IPS-18a (cell line): ENCODE measurements around the gene KRTAP4-4.
"Not testable (repeated sequence)": the region's sequence is repeated elsewhere in the genome, so short reads cannot be mapped to it uniquely, and the experiment has no call there.

Experiments
- H3K27ac ChIP-seq: one replicate; pipeline ENCODE4 v1.5.1; 2013; ENCODE audit warnings: low read length
- H3K27me3 ChIP-seq: one replicate; pipeline ENCODE4 v1.6.1; 2013; ENCODE audit warnings: mild to moderate bottlenecking, low read length; ENCODE audit not compliant: control insufficient read depth, insufficient read depth
- H3K36me3 ChIP-seq: one replicate; pipeline ENCODE4 v1.6.1; 2013; ENCODE audit warnings: low read depth, low read length; ENCODE audit not compliant: control insufficient read depth
- H3K4me1 ChIP-seq: one replicate; pipeline ENCODE4 v1.6.1; 2013; ENCODE audit warnings: low read depth, low read length; ENCODE audit not compliant: control insufficient read depth
- H3K4me3 ChIP-seq: one replicate; pipeline ENCODE4 v1.5.1; 2013; ENCODE audit warnings: low read length
- H3K9ac ChIP-seq: one replicate; pipeline ENCODE4 v1.6.1; 2013; ENCODE audit warnings: mild to moderate bottlenecking, low read length, moderate library complexity
- H3K9me3 ChIP-seq: one replicate; pipeline ENCODE4 v1.6.1; 2013; ENCODE audit warnings: low read depth, low read length; ENCODE audit not compliant: control insufficient read depth

Gene KRTAP4-4

DNA sequence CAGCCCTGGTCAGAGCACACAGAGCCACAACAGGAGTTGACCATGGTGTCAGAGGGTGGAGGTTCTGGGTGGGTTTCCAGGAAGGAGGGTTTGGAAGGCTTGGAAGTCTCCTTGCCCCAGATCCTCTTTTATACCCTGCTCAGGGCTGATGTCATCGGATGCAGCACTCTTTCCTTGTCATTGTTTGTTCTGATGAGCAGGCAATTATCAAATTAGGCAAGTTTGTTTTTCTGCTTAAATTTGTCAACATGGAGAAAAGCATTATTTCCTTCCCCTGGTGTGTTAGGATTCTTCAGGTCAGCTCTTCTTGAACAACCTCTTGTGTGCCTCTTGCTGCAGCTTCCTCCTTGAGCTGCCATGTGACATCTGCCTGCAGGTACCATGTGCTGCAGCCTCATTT, at the start of gene KRTAP4-4:
KRTAP4-4 (minus strand) TSS at position 101 of the 400 bp plus-strand sequence; CDS start at position 44, 57 bp downstream.
- Histone ChIP-seq H3K27me3 (no peaks in the 10 kb centered on the region), H3K4me1 (no peaks in the 10 kb centered on the region), H3K27ac (no peak within 1 kb of the TSS), H3K36me3 (no peaks in the 10 kb centered on the region), H3K4me3 (no peak within 1 kb of the TSS), H3K9me3 (no peaks in the 10 kb centered on the region), H3K9ac (no peak within 1 kb of the TSS)

DNA sequence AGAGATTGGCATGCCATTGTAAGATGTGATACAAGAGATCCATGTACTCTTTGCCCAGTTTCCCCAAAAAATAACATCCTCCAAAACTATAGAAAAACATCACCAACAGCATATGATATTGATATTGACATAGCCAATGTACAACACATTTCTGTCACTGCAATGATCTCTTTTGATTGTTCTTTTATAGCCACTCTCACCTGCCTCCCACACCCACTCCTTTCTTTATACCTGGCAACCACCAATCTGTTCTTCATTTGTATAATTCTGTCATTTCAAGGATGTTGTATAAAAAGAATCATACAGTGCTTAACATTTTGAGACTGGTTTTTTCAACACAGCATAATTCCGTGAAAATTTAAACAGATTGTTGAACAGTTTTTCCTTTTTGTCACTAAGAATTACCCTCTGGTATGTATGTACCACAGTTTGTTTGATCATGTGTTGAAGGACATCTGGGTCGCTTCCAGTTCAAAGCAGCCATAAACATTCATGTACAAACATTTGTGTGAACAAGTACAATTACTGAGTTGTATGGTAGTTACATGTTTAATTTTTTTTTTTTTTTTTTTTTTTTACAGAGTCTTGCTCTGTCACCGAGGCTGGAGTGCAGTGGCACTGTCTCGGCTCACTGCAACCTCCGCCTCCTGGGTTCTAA, 39.0 kb upstream of the KRTAP4-4 start:
- no peaks in the 10 kb centered on the region for H3K27me3 ChIP-seq
- no peak overlapping the region for H3K27ac ChIP-seq
- no peak overlapping the region for H3K9ac ChIP-seq
- no peak overlapping the region for H3K4me3 ChIP-seq
- H3K9me3 ChIP-seq = no peaks in the 10 kb centered on the region
- H3K4me1 ChIP-seq = no peaks in the 10 kb centered on the region
- no peaks in the 10 kb centered on the region for H3K36me3 ChIP-seq

DNA sequence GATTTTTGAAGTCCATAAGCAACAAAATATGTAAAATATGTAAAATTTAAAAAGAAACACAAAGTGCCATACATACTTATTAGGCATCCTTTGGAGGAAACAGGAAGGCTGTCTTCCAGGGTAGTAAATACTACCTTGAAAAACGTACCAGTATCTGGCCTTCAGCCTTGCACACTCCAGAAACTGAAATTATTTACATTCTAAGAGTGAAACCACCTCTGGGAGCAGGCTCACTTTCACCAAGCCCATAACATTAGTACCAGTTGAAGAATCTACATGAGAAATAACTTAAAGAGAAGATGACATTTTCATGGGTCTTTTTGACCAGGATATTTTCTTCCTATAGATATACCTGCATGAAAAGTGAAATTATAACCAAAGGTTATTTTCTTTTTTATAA, 35.5 kb upstream of the KRTAP4-4 start:
- Histone ChIP-seq H3K36me3 (no peaks in the 10 kb centered on the region), H3K27ac (no peak overlapping the region), H3K4me1 (no peaks in the 10 kb centered on the region), H3K4me3 (no peak overlapping the region), H3K9me3 (no peaks in the 10 kb centered on the region), H3K27me3 (no peaks in the 10 kb centered on the region), H3K9ac (no peak overlapping the region)

DNA sequence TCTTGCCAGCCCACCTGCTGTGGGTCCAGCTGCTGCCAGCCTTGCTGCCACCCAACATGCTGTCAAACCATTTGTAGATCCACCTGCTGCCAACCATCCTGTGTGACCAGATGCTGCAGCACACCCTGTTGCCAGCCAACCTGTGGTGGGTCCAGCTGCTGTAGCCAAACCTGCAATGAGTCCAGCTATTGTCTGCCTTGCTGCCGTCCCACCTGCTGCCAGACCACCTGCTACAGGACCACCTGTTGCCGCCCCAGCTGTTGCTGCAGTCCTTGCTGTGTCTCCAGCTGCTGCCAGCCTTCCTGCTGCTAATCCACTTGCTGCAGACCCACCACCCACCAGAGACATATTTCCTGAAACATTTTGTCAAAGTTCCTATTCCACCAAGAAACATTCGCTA, 29.8 kb upstream of the KRTAP4-4 start:
- H3K4me3 ChIP-seq = no peak overlapping the region
- H3K9me3 ChIP-seq = no peaks in the 10 kb centered on the region
- H3K27ac ChIP-seq = no peak overlapping the region
- H3K36me3 ChIP-seq = no peaks in the 10 kb centered on the region
- no peaks in the 10 kb centered on the region for H3K27me3 ChIP-seq
- no peaks in the 10 kb centered on the region for H3K4me1 ChIP-seq
- no peak overlapping the region for H3K9ac ChIP-seq

DNA sequence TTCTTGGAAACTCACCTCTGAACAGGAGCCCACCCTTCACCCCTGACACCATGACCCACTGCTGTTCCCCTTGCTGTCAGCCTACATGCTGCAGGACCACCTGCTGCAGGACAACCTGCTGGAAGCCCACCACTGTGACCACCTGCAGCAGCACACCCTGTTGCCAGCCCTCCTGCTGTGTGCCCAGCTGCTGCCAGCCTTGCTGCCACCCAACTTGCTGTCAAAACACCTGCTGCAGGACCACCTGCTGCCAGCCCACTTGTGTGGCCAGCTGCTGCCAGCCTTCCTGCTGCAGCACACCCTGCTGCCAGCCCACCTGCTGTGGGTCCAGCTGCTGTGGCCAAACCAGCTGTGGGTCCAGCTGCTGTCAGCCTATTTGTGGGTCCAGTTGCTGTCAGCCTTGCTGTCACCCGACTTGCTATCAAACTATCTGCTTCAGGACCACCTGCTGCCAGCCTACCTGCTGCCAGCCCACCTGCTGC, 29.3 kb upstream of the KRTAP4-4 start, which contains the start of gene KRTAP9-1:
KRTAP9-1 (plus strand) TSS at position 51 of the 482 bp plus-strand sequence; CDS start at position 51, 0 bp downstream.
- not testable (repeated sequence) for H3K36me3 ChIP-seq, H3K27me3 ChIP-seq, H3K9ac ChIP-seq, H3K4me3 ChIP-seq, H3K27ac ChIP-seq, H3K4me1 ChIP-seq, H3K9me3 ChIP-seq

DNA sequence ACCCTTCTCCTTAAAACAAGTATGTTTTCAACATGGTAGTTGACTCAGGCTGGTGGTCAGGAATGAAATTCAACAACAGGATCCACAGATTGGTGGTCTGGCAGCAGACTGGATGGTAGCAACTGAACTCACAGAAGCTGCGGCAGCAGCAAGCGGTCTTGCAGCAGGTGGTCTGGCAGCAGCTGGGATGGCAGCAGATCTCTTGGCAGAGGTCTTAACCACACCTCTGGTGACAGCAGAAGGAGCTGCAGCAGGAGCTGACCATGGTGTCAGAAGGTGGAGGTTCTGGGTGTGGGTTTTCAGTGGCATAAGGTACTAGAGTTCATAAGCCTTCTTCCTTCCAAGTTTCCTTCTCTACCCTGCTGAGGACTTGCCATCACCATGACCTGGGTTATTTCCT, 26.3 kb upstream of the KRTAP4-4 start:
- no peaks in the 10 kb centered on the region for H3K27me3 ChIP-seq
- no peak overlapping the region for H3K27ac ChIP-seq
- no peaks in the 10 kb centered on the region for H3K36me3 ChIP-seq
- H3K9ac ChIP-seq = no peak overlapping the region
- no peak overlapping the region for H3K4me3 ChIP-seq
- H3K4me1 ChIP-seq = no peaks in the 10 kb centered on the region
- no peaks in the 10 kb centered on the region for H3K9me3 ChIP-seq

DNA sequence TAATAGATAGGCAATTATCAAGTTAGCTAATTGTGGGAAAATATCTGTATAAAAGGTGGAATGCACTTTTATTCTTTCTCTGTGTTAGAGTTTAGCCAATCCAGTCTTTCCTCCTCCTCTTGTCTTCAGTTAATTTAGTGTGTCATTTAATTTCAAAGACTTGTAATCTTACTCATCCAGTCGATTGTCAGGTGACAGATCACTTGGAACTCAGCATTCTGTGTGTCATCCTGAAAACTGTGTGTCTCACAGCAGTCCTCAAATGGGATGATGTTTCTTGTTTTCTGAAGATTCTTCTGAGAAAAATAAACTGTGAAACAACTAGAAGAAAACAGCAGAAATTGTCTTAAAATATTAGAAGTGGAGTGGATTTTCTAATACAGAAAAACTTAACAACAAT, 24.5 kb upstream of the KRTAP4-4 start:
- H3K27ac ChIP-seq = no peak overlapping the region
- no peaks in the 10 kb centered on the region for H3K9me3 ChIP-seq
- H3K36me3 ChIP-seq = no peaks in the 10 kb centered on the region
- H3K9ac ChIP-seq = no peak overlapping the region
- H3K4me1 ChIP-seq = no peaks in the 10 kb centered on the region
- H3K27me3 ChIP-seq = no peaks in the 10 kb centered on the region
- H3K4me3 ChIP-seq = no peak overlapping the region

DNA sequence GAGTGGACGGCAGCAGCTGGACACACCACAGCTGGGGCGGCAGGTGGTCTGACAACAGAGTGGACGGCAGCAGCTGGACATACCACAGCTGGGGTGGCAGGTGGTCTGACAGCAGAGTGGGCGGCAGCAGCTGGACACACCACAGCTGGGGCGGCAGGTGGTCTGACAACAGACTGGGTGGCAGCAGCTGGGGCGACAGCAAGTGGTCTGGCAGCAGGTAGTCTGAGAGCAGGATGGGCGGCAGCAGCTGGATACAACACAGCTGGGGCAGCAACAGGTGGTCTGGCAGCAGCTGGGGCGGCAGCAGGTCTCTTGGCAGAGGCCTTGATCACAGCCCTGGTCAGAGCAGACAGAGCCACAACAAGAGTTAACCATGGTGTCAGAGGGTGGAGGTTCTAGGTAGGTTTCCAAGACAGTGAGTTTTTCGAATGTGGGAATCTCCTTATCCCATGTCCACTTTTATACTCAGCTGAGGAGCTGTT, 24.0 kb upstream of the KRTAP4-4 start, which contains the start of gene KRTAP4-1:
KRTAP4-1 (minus strand) TSS at position 432 of the 482 bp plus-strand sequence; CDS start at position 375, 57 bp downstream.
- no peak within 1 kb of the TSS for H3K9ac ChIP-seq
- no peaks in the 10 kb centered on the region for H3K4me1 ChIP-seq
- H3K27me3 ChIP-seq = no peaks in the 10 kb centered on the region
- H3K27ac ChIP-seq = no peak within 1 kb of the TSS
- H3K9me3 ChIP-seq = no peaks in the 10 kb centered on the region
- H3K36me3 ChIP-seq = no peaks in the 10 kb centered on the region
- H3K4me3 ChIP-seq = no peak within 1 kb of the TSS

DNA sequence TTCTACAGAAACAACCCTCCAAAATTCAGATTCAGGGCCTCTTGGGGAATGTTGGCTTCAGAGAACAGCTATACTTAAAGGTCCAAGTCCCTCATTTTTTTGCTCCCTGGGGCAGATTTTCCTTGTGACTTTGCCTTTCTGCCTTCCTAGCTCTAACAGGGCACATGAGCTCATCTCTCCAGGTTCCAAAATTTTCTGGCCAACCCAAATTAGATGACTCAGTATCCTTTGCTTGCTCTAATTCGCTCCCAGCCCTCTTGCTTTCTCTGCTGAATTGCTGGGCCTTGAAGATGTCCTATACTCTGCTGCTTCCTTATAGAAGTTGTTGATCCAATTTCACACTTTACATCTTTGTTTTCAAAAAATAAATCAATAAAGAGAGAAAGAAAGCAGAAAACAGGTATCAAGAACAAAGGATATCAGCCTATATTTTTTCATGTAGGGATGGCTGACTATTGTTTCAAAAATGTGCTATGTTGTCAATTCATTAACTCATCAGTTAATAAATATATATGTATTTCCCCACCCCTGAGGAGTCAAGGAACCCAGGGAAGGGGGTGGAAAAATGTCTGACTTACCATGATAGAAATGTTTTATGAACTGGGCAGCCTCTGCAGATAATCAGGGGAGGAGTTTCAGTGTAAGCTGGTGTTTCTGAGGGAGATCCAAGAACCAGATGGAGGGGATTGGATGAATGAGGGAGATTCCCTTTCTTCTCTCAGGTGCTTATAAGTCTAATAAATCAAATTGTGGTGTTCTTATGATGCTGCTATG, 18.5 kb upstream of the KRTAP4-4 start:
- Histone ChIP-seq H3K27me3 (no peaks in the 10 kb centered on the region), H3K4me3 (no peak overlapping the region), H3K9me3 (no peaks in the 10 kb centered on the region), H3K4me1 (no peaks in the 10 kb centered on the region), H3K36me3 (no peaks in the 10 kb centered on the region), H3K27ac (no peak overlapping the region), H3K9ac (no peak overlapping the region)

DNA sequence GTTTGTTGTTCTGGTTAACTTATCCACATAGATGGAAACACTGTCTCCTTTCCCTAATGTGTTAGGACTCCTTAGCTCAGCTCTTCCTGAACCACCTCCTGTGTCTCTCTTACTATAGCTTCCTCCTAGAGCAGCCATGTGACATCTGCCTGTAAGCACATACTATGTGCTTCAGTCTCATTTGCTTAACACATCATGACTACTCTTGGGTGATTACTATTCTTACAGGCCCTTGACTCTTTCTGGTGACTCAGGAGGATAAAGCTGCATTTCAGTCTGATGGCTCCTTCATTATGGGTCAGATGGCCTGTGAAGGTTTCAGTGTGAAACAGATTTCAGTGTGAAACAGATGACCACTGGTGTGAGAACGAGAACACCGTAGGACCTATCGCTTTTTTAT, 17.8 kb upstream of the KRTAP4-4 start:
- H3K27me3 ChIP-seq = no peaks in the 10 kb centered on the region
- no peak overlapping the region for H3K4me3 ChIP-seq
- no peak overlapping the region for H3K27ac ChIP-seq
- no peaks in the 10 kb centered on the region for H3K4me1 ChIP-seq
- no peaks in the 10 kb centered on the region for H3K36me3 ChIP-seq
- no peak overlapping the region for H3K9ac ChIP-seq
- H3K9me3 ChIP-seq = no peaks in the 10 kb centered on the region

DNA sequence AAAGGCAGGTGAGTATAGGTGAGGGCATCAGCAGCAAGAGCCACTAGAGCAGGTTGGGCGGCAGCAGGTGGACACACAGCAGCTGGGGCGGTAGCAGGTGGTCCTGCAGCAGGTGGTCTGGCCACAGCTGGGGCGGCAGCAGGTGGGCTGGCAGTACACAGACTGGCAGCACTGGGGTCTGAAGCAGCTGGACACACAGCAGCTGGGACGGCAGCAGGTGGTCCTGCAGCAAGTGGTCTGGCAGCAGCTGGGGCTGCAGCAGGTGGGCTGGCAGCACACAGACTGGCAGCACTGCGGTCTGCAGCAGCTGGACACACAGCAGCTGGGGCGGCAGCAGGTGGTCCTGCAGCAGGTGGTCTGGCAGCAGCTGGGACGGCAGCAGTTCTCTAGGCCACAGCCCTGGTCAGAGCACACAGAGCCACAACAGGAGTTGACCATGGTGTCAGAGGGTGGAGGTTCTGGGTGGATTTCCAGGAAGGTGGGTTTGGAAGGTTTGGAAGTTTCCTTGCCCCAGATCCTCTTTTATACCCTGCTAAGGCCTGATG, 17.3 kb upstream of the KRTAP4-4 start, which contains the start of gene KRTAP4-2:
KRTAP4-2 (minus strand) TSS at position 495 of the 545 bp plus-strand sequence; CDS start at position 438, 57 bp downstream.
- no peak within 1 kb of the TSS for H3K9ac ChIP-seq

More for the DNA sequence above, 17.3 kb upstream of the KRTAP4-4 start, which contains the start of gene KRTAP4-2:
- H3K36me3 ChIP-seq = no peaks in the 10 kb centered on the region
- H3K4me1 ChIP-seq = no peaks in the 10 kb centered on the region
- H3K27me3 ChIP-seq = no peaks in the 10 kb centered on the region
- H3K9me3 ChIP-seq = no peaks in the 10 kb centered on the region
- no peak within 1 kb of the TSS for H3K27ac ChIP-seq
- no peak within 1 kb of the TSS for H3K4me3 ChIP-seq
